ENCODE results near the gene PNKP.
A peak's percentile ranks its signal among the peaks of the same experiment; 100 is the strongest.

DNA sequence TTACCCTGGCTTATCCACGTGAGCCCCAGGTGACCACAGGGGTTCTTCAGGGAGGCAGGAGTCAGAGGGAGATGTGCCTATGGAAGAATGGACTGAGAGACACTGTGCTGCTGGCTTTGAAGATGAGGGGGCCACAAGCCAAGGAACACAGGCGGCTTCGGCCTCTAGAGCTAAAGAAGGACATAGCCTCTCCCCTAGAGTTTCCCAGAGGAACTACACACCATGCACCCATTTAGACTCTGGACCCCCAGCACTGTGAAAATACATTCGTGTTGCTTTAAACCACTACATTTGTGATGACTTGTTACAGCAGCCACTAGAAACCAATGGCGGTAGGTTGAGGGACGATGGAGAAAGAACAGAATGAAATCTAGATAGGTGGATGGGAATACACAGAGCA is 47.9 kb upstream of the PNKP start:
- TF ChIP-seq EZH2phosphoT487 (IDR thresholded peaks at IDR 0.05; ENCODE audit: borderline replicate concordance, low read length), result no peak
- TF ChIP-seq, protein P1, sequence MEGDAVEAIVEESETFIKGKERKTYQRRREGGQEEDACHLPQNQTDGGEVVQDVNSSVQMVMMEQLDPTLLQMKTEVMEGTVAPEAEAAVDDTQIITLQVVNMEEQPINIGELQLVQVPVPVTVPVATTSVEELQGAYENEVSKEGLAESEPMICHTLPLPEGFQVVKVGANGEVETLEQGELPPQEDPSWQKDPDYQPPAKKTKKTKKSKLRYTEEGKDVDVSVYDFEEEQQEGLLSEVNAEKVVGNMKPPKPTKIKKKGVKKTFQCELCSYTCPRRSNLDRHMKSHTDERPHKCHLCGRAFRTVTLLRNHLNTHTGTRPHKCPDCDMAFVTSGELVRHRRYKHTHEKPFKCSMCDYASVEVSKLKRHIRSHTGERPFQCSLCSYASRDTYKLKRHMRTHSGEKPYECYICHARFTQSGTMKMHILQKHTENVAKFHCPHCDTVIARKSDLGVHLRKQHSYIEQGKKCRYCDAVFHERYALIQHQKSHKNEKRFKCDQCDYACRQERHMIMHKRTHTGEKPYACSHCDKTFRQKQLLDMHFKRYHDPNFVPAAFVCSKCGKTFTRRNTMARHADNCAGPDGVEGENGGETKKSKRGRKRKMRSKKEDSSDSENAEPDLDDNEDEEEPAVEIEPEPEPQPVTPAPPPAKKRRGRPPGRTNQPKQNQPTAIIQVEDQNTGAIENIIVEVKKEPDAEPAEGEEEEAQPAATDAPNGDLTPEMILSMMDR (IDR thresholded peaks at IDR 0.05; ENCODE audit: low read depth, low read length, poor library complexity, severe bottlenecking), result peak; percentile 39
